Measurements from ENCODE around the gene HBB.

HBB gene

DNA sequence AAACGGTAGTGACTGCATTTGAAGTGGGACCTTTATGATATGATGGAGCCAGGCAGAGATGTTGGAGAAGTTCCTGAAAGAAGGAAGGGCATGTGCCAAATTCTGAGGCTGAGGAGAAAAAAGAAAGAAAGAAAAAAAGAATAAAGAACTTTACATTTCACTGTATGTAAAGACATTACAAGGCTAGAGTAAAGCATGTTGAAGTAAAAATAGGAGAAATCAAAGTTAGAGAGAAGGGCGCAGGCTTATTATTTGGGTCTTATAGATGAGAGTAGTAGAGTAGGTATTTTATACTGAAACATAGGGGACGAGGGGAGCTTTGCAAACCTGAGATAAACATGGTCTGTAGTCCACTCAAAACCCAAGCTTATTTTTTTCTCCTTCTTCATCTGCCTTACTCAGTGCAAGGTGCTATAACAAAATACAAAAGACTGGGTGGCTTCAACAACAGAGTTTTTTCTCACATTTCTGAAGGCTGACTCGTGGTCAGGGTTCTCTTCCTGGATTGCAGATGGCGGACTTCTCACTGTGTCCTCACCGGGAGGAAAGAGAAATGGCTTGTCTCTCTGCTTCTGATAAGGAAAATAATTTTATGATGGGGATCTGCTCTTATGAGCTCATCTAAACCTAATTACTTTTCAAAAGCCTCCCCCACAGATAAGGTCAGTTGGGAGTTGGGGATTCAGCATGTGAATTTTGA is 20.1 kb upstream of the HBB start:
- DNase-seq, result no peak

DNA sequence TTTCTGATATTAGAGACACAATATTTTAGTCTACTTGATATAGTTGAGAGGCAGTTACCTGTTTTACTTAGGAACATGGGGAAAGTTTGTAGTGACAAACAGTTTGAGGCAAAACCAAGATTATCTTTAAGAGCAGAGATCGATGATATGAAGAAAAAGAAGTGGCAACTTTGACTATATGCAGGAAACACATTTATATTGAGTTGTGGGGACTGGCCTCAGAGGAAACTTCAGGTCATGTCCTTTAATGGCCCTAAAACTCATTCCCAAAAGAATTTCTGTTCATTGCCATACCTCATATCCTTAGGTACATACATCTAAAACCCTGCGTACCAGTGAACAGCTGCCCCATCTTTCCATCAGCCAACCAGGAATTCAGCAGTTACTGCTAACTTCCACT is 18.3 kb upstream of the HBB start:
- no peak for DNase-seq

DNA sequence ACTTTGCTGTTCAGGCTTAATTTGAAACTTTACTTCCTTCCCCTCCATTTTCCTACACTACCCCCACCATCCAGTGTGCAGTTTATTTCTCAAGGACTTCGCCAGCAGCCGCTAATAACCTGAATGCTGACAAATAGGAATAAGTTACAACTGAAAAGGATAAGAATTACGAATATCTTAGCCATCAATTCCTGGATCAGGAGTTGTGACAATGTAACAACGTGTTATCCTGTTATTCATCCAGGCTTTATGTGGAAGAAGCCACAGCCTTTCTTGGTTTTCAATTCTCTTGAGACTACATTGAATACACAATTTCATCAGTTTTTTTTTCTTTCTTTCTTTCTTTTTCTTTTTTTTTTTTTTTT is 16.9 kb upstream of the HBB start:
- DNase-seq, result no peak

DNA sequence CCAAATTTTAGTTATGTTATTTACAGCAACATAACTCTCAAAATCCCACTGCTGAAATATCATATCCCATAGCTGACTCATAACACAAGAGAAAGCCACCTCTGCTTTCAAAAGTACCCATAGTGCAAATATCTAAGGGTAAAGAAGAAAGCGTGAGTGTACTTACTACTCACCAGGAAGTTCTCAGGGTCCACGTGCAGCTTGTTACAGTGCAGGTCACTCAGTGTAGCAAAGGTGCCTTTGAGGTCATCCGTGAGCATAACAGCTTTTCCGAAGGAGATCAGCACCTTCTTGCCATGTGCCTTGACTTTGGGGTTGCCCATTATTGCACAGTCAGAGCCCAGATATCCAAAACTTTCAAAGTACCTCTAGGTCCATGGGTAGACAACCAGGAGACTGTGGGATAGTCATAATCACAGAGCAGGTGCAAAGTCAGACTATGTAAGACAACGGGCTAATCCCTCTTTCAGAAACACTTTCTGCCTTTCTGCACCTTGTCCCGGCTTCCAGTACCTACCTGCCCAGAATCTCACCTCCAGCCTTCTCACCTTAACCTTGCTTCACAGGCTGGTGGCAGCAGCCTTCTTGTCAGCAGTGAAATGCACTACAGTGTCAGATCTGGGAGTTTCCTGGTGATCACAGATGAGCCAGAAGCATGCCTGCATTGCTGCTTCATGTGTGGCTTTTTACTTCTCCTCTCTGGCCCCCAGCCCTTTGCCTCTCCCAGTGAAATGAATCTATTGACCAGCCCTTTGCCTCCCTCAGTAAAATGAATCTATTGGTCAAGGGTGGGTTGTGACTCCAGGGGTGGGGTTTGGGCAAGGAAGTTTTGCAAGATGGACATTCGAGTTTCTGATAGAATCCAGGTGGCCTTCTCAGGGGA is 16.3 kb upstream of the HBB start:
- DNase-seq, result no peak

DNA sequence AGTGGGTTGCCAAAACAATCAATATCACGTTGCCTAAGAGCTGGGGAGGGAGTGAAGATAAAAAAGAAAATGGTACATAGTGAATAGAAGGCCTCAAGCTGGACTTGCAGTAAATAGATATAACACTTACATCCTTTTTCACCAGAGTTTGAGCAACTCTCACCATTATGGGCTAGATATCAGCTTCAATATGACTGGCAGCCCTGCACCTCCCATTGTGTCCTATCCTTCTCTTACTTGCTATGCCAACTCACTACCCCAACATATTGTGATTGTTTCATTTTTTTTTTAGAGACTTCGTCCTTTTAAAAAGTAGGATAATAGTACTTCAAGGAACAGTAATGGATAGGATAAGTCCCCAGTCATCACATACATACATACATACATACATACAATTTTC is 15.3 kb upstream of the HBB start:
- DNase-seq, result no peak

DNA sequence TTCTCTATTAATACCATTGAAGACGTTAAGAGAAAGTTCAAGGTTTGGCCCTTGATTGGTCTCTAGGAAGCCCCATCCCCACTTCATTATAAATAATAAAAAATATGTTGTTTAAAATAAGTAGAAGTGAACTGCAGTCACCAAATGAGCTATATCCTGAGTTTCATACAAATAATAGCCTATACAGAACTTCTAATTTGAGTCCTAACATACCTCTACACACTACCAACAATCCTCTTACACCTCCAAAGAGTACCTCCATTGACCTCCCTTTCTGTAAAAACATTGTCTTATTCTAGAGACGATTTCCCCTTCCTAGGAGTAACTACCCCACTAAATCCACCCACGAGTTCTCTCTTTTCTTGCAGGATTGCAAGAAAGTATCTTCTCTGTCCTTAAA is 14.6 kb upstream of the HBB start:
- DNase-seq, result no peak

DNA sequence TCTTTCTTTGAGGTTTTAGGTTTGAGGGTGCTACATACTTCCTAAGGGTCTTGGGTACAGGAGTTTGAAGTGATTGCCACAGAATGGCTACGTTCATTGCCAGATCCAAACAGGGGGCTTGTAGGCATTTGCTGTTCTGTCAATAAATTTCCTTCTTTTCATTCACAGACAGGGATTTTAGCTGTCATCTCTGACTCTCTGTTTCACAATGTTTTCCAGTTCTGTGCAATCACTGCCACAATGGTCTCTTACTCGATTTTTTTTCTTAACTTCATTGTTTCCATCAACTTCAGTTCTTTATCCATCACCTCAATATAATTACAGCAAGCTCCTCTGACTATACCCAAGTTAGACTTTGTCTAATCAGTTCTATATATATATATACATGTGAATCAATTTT is 13.6 kb upstream of the HBB start:
- no peak for DNase-seq

DNA sequence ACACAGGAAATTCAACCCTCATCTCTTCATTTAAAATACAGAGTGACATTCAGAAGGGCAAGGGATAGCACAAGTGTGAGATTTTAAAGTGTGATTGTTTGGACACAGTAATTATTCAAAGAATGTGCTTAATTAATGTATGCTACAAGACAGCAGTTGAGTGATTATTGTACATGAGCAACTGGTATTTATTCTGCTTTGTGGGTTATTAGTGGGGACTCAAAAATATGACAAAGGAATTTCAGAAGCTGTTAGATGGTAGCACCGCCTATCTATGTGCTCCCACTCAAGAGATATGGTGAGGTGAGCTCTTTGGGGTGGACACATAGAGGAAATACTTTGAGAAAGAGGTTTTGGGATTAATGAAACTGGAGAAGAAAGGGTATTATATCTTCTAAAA is 13.2 kb upstream of the HBB start:
- no peak for DNase-seq

DNA sequence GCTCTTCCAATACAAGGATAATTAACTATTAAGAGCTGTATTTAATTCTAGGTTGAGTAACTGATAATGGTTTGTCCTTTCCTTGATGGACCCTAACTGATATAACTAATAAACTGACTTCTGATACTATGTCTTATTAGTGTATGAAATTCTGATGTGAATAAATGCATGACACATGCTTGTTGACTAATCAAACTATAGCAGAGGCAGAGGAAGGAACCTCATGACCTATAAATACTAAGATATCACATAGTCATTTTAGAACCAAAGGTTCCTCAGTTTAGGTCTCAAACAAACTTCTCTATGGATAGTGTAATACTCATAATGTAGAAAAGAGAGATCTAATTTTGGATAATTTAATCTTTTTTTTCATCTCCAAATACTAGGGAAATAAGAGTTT is 12.2 kb upstream of the HBB start:
- DNase-seq, result no peak

DNA sequence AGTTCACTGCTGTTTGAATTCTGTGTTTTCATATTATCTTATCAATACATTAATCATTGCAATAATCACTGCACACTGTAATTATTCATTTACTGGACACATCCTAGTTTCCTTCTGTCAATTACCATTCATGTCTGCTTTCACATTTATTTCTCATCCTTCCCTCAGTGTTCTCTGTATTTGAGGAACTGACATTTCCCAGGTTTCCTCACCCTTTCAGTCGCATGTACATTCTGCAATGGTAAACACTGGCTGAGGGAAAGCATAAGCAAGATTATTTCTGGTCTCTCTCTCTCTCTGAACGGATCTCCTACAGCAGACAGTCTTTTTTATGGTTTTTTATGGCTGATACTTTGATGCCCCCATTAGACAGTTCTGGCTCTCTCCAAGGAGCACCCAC is 11.6 kb upstream of the HBB start:
- no peak for DNase-seq

DNA sequence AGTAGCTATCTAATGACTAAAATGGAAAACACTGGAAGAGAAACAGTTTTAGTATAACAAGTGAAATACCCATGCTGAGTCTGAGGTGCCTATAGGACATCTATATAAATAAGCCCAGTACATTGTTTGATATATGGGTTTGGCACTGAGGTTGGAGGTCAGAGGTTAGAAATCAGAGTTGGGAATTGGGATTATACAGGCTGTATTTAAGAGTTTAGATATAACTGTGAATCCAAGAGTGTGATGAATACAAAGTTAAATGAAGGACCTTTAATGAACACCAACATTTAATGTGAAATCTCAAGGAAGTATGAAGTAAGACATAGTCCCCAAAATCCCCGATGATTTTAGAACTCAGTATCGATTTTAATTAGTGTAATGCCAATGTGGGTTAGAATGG is 10.5 kb upstream of the HBB start:
- no peak for DNase-seq

DNA sequence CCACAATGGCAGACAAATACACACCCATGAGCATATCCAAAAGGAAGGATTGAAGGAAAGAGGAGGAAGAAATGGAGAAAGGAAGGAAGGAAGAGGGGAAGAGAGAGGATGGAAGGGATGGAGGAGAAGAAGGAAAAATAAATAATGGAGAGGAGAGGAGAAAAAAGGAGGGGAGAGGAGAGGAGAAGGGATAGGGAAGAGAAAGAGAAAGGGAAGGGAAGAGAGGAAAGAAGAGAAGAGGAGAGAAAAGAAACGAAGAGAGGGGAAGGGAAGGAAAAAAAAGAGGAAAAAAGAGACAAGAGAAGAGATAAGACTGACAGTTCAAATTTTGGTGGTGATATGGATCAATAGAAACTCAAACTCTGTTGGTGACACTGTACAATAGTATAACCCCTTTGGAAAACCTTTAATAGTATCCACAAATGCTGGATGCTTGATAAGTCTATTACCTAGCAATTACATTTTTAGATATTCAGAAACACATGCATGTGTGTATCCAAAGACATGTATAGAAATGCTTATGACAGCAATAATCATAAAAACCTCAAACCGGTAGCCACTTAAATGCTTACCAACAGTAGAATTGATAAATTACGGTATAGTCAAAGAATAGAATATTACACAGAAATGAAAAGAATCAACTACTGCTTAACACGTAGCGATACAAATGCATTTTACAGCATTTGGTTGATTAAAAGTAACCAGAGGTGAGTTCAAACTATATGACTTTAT is 8.7 kb upstream of the HBB start:
- no peak for DNase-seq

DNA sequence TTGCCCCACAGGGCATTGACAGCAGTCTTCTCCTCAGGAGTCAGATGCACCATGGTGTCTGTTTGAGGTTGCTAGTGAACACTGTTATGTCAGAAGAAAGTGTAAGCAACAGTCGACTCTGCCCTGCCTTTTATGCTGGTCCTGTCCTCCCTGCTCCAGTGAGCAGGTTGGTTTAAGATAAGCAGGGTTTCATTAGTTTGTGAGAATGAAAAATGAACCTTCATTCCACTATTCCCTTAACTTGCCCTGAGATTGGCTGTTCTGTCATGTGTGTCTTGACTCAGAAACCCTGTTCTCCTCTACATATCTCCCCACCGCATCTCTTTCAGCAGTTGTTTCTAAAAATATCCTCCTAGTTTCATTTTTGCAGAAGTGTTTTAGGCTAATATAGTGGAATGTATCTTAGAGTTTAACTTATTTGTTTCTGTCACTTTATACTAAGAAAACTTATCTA is 7.5 kb upstream of the HBB start, which contains the start of gene HBD:
TSS of gene HBD (minus strand) at position 103 of the 454 bp plus-strand sequence. CDS start at position 53, 50 bp downstream.
- no peak for DNase-seq

DNA sequence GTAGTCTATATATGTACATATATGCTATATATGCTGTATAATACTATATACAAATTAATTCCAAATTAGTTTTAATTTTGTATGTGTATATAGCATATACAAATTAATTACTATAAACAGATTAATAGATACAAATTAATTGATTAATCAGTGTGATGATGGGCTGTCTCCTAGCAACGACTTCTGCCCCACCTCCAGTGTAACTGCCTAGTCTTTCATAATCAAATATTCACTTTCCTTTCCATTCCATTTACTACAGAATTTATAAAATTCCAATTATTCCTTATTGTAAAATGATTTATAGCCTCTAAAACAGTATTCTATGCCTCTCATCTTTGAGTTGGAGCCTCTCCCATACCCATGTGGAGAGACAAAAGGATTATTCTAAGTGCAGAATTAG is 6.4 kb upstream of the HBB start:
- no peak for DNase-seq

DNA sequence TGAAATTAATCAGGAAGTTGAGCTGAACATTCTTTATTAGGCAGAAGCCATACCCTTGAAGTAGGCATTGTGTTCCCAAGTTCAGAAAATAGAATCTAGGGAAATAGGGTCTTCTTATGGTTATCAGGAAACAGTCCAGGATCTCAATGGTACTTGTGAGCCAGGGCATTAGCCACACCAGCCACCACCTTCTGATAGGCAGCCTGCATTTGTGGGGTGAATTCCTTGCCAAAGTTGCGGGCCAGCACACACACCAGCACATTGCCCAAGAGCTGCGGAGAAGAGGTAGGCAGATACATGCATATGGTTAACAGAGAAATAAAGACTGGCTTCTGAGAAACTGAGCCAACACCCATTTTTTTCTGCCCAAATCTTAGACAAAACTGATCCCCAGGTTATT is 6.0 kb upstream of the HBB start:
- DNase-seq, result no peak

DNA sequence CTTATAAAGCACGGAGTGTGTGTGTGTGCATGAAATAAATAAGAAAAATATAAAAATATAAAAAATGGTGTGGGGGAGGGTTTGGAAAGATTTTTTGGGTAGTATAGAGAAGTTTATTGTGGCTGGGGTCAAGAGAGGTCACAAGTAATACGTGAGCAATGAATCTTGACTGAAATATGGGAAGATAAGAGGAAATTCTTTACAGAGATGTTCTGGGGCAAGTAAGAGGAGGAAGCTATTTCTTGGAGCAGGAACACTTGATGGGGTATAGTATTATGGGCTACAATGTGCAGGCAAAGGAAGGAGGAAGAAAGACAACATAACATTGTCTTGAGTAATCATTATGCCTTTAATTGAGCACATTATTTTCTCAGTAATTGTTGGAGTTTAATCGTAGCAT is 5.3 kb upstream of the HBB start:
- no peak for DNase-seq

DNA sequence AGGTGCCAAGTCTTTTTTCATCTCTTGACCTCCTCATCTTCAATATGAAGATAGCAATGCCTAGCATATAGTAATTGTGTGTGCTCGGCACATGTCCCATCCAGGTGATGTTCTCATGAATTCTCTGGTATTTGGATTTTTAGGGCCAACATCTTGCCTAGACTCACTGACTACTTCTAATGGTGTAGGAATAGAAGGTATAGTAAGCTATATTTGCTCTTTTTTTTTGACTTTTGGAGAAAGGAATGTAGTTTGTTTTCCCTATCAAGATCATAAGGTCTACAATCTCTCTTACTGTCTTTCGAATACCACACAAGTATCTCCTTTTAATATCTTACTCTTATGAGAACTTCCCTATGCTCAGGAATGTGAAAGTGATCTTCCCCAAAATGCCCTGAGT is 4.2 kb upstream of the HBB start:
- DNase-seq, result no peak

DNA sequence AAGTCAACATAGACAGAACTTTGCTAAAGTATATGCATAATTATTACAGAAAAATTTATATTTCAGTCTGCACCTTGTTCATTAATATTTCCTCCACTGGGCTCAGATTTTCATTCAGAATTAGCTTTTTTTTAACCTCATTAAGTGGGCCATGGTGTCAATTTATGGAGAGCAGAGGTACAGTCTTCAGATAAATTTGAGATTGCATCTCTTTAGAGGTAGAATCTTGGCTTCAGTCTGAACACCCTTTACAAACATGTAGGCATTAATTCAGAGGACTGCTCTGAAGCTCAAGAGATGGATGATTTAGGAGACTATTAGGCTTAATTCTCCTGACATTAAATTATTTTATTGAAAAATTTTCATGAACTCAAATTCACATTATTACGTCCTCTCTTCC is 3.4 kb upstream of the HBB start:
- DNase-seq, result no peak

DNA sequence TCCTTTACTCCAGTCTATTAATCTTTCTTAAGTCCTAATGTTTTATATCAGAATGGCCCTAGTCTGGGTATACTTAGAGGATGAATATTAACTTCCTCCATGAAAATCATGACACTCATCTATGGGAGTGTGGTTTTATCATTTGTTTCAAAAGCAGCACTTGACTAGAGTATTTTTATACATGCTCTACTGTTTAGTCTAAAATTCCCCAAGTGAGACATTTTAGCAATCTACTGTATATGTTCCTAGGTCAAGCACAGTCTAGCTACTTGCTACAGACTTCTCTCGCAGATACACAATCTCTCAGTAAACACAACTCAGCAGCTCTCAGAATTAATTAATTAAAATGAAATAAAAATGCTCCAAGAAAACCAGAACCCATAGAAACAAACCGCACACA is 2.9 kb upstream of the HBB start:
- no peak for DNase-seq

DNA sequence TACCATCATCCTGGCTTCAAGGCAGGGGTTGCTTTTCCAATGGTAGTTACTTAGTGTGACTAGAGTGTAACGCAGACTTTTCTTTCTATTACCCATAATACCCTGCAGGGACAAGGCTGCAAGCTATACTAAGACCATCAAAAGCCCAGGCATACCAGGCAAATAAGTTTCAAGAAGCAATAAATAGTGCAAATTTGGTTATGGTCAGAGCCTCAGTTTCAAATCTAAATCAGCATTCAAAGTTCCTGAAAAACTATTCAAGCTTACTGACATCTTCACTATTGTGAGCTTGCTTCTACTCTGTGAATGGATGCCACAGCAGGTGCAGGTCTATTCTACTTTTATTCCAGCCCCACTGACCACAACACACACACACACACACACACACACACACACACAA is 2.5 kb upstream of the HBB start:
- no peak for DNase-seq

DNA sequence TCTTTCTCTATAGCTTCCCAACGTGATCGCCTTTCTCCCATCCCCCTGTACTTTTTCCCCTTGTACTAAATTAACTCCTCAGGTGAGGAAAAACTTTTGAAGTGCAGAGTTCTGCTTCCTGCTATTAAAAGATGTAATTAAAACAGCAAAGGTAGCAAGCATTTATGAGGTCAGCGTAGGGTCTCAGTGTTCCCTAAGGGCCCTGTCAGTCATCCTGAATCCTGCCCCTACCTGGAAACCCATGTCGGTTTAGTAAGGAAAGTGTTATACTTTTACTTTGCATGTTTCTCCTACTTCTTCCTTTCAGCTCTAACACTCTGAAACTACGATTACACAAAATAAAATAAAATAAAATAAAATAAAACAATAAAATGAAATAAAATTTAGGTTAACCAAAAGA is 1.3 kb upstream of the HBB start:
- DNase-seq, result no peak

DNA sequence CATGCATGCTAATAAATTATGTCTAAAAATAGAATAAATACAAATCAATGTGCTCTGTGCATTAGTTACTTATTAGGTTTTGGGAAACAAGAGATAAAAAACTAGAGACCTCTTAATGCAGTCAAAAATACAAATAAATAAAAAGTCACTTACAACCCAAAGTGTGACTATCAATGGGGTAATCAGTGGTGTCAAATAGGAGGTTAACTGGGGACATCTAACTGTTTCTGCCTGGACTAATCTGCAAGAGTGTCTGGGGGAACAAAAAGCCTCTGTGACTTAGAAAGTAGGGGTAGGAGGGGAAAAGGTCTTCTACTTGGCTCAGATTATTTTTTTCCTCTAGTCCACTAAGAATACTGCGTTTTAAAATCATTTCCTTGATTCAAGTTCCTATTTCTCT is 810 bp upstream of the HBB start:
- no peak for DNase-seq

DNA sequence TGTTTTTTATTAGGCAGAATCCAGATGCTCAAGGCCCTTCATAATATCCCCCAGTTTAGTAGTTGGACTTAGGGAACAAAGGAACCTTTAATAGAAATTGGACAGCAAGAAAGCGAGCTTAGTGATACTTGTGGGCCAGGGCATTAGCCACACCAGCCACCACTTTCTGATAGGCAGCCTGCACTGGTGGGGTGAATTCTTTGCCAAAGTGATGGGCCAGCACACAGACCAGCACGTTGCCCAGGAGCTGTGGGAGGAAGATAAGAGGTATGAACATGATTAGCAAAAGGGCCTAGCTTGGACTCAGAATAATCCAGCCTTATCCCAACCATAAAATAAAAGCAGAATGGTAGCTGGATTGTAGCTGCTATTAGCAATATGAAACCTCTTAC is 1.4 kb downstream of the HBB start:
- no peak for DNase-seq
